Measurements from ENCODE around the gene DLGAP4. TPM values are rescaled to one million over a fixed set of nuclear protein-coding genes. Genes with fewer than 3 reads are reported as not detected.

DLGAP4 gene
- total RNA-seq, 1 experiment from 2014 or later = 59.9 TPM

DNA sequence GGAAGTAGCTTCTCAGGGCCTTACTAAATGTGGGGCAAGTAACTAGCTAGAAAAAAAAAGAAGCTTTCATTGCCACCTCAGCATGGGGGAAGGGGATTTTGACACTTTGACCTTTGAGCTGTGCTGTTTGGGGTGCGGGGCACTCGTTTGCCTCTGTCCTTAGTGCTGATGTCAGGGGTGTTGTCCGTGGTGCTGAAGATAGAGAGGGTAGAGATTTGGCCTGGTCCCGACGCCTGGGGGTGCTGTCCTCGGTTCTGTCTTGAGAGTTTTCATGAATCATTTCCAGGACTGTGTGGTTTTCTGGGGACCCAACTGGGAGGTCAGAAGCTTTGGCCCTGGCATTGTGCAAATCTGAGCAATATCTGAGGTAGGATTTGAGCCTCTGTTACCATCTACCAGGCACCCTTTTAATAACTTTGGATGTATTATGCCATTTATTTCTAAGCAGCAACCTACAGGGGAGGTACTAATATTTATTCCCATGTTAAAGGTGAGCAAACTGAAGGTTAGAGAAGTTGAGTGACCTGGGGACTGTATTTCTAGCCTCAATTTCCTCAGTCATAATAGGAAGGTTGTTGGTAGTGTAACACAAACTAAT, 78.0 kb downstream of the DLGAP4 start:
- TF ChIP-seq CTCF (conservative IDR thresholded peaks at IDR 0.05; ENCODE audit: low read depth, low read length) = peak; percentile 42
- no peak for TF ChIP-seq EZH2 (IDR thresholded peaks at IDR 0.05; ENCODE audit: borderline replicate concordance, low read depth, low read length, poor library complexity, severe bottlenecking)
- DNase-seq (ENCODE audit: low spot score) = peak; percentile 60
- H3K9me3 ChIP-seq (ENCODE audit: low read depth, low read length, poor library complexity, severe bottlenecking) = no peaks in the 10 kb centered on the region
- H3K36me3 ChIP-seq (ENCODE audit: insufficient read depth, low read length, poor library complexity, severe bottlenecking) = no peaks in the 10 kb centered on the region
- intact Hi-C loops (cut with micrococcal nuclease; ENCODE audit: unreplicated experiment) = no loop called here
- H3K4me3 ChIP-seq (ENCODE audit: low read depth, low read length, poor library complexity, severe bottlenecking) = no peak overlapping the region
- H3K4me1 ChIP-seq (ENCODE audit: insufficient read depth, low read length, poor library complexity, severe bottlenecking) = no peaks in the 10 kb centered on the region
- H3K27me3 ChIP-seq (replicated peaks; ENCODE audit: insufficient read depth, low read depth, low read length, poor library complexity) = no peaks in the 10 kb centered on the region
- ChIA-PET POLR2A (ENCODE audit: low non-redundant PET) (no interaction called here), CTCF (interaction anchor here (0.6 kb wide), 1 partner anchor 13 kb away, joined by 3 read pairs; no protein-coding TSS in a partner anchor)
- no peak overlapping the region for H3K27ac ChIP-seq (ENCODE audit: low read depth, low read length, poor library complexity, severe bottlenecking)
- BruUV-seq (replicated peaks) = no TSS peak

DNA sequence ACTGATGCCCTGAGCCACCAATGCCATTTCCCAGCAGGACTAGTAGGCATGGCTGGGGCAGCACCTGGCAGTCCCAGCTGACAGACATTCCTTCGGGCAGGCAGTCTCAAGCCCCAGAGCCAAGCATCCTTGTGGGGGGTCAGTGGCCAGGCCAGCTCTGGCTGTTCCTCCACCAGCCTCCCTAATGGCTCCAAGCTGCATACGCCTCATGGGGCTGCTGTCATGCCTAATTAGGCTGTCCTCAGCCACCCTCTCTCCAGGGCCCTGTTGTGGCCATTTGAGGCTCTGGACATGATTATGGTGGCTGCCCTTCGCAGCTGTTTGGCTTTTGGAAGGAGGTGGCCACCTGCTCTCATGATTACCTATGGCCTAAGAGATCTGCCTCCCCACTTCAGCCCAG, 79.4 kb downstream of the DLGAP4 start:
- no peak overlapping the region for H3K27ac ChIP-seq (ENCODE audit: low read depth, low read length, poor library complexity, severe bottlenecking)
- no peaks in the 10 kb centered on the region for H3K36me3 ChIP-seq (ENCODE audit: insufficient read depth, low read length, poor library complexity, severe bottlenecking)
- H3K4me3 ChIP-seq (ENCODE audit: low read depth, low read length, poor library complexity, severe bottlenecking) = no peak overlapping the region
- H3K4me1 ChIP-seq (ENCODE audit: insufficient read depth, low read length, poor library complexity, severe bottlenecking) = no peaks in the 10 kb centered on the region
- no peaks in the 10 kb centered on the region for H3K27me3 ChIP-seq (replicated peaks; ENCODE audit: insufficient read depth, low read depth, low read length, poor library complexity)
- H3K9me3 ChIP-seq (ENCODE audit: low read depth, low read length, poor library complexity, severe bottlenecking) = no peaks in the 10 kb centered on the region
- no peak for DNase-seq (ENCODE audit: low spot score)
- TF ChIP-seq CTCF (conservative IDR thresholded peaks at IDR 0.05; ENCODE audit: low read depth, low read length) (no peak), EZH2 (IDR thresholded peaks at IDR 0.05; ENCODE audit: borderline replicate concordance, low read depth, low read length, poor library complexity, severe bottlenecking) (no peak)
- BruUV-seq (replicated peaks) = no TSS peak
- ChIA-PET CTCF (no interaction called here), POLR2A (ENCODE audit: low non-redundant PET) (interaction anchor here (0.8 kb wide), 1 partner anchor 61 kb away, joined by 4 read pairs; no protein-coding TSS in a partner anchor)
- intact Hi-C loops (cut with micrococcal nuclease; ENCODE audit: unreplicated experiment) = no loop called here

GRCh38 chr20:36386236-36386635, 80.1 kb downstream of the DLGAP4 start:
- Histone ChIP-seq H3K27me3 (replicated peaks; ENCODE audit: insufficient read depth, low read depth, low read length, poor library complexity) (no peaks in the 10 kb centered on the region), H3K27ac (ENCODE audit: low read depth, low read length, poor library complexity, severe bottlenecking) (no peak overlapping the region), H3K4me3 (ENCODE audit: low read depth, low read length, poor library complexity, severe bottlenecking) (no peak overlapping the region), H3K4me1 (ENCODE audit: insufficient read depth, low read length, poor library complexity, severe bottlenecking) (no peaks in the 10 kb centered on the region), H3K9me3 (ENCODE audit: low read depth, low read length, poor library complexity, severe bottlenecking) (no peaks in the 10 kb centered on the region), H3K36me3 (ENCODE audit: insufficient read depth, low read length, poor library complexity, severe bottlenecking) (no peaks in the 10 kb centered on the region)
- ChIA-PET CTCF (no interaction called here), POLR2A (ENCODE audit: low non-redundant PET) (no interaction called here)
- BruUV-seq (replicated peaks) = no TSS peak
- TF ChIP-seq CTCF (conservative IDR thresholded peaks at IDR 0.05; ENCODE audit: low read depth, low read length) = no peak
- TF ChIP-seq EZH2 (IDR thresholded peaks at IDR 0.05; ENCODE audit: borderline replicate concordance, low read depth, low read length, poor library complexity, severe bottlenecking) = no peak
- intact Hi-C loops (cut with micrococcal nuclease; ENCODE audit: unreplicated experiment) = no loop called here
- no peak for DNase-seq (ENCODE audit: low spot score)

Data from A673 (cell line).